CD14-positive monocyte (primary cell): ENCODE results near the gene RGS3. TPM values are rescaled to one million over a fixed set of nuclear protein-coding genes. Genes with fewer than 3 reads are reported as not detected.

ENCODE experiments used
- DNase-seq, 3 donors: peaks; one replicate each; pipeline ENCODE4 v3.0.0-alpha.2; 2011 to 2022
- H2AFZ ChIP-seq: 2 replicates; pipeline ENCODE4 v1.6.0; 2012; ENCODE audit warnings: mild to moderate bottlenecking, low read depth, low read length, inconsistent platforms; ENCODE audit not compliant: insufficient read depth, poor library complexity, severe bottlenecking
- H3K27ac ChIP-seq, 2 donors: 1 replicate in 1 of 2; 2 replicates in 1 of 2; pipeline ENCODE4 v1.5.1; 2012 to 2013; ENCODE audit warnings: low read length in 2 of 2, control low read depth in 1 of 2, inconsistent platforms in 1 of 2, low read depth in 1 of 2, mild to moderate bottlenecking in 1 of 2
- H3K27me3 ChIP-seq, 2 donors: one replicate each; pipeline versions ENCODE4 v1.6.0 to v1.6.1; 2011 to 2013; ENCODE audit warnings: low read length in 2 of 2; ENCODE audit not compliant: control insufficient read depth in 2 of 2, insufficient read depth in 2 of 2
- H3K36me3 ChIP-seq, 2 donors: replicated peaks in 1 of 2; 1 replicate in 1 of 2; 2 replicates in 1 of 2; pipeline versions ENCODE4 v1.5.1 to v1.6.1; 2012 to 2013; ENCODE audit warnings: low read length in 2 of 2, control low read depth in 1 of 2, inconsistent platforms in 1 of 2, mild to moderate bottlenecking in 1 of 2; ENCODE audit not compliant: insufficient read depth in 2 of 2, control insufficient read depth in 1 of 2
- H3K4me1 ChIP-seq, 2 donors: 1 replicate in 1 of 2; 2 replicates in 1 of 2; pipeline versions ENCODE4 v1.5.1 to v1.6.1; 2012 to 2013; ENCODE audit warnings: low read length in 2 of 2, control low read depth in 1 of 2, inconsistent platforms in 1 of 2, mild to moderate bottlenecking in 1 of 2, moderate library complexity in 1 of 2; ENCODE audit not compliant: insufficient read depth in 2 of 2, control insufficient read depth in 1 of 2
- H3K4me2 ChIP-seq: replicated peaks from 2 replicates; pipeline ENCODE3; 2012; ENCODE audit warnings: low read length, moderate library complexity, mild to moderate bottlenecking; ENCODE audit not compliant: poor library complexity, severe bottlenecking; ENCODE audit errors: extremely low read depth
- H3K4me3 ChIP-seq, 3 experiments: fragments of 200-600 bp in 1 of 3; sonication (generic) in 1 of 3; replicated peaks in 1 of 3; 1 replicate in 2 of 3; 2 replicates in 1 of 3; pipeline ENCODE4 v1.5.1; 2011 to 2013; ENCODE audit warnings: low read length in 3 of 3, mild to moderate bottlenecking in 3 of 3, control low read depth in 2 of 3, low read depth in 2 of 3, inconsistent platforms in 1 of 3, moderate library complexity in 1 of 3
- H3K79me2 ChIP-seq: 2 replicates; pipeline ENCODE4 v1.6.0; 2012; ENCODE audit warnings: mild to moderate bottlenecking, control low read depth, inconsistent platforms, low read length, moderate library complexity; ENCODE audit not compliant: insufficient read depth
- H3K9ac ChIP-seq: 2 replicates; pipeline ENCODE4 v1.6.0; 2017; ENCODE audit warnings: low read length, mild to moderate bottlenecking; ENCODE audit not compliant: insufficient read depth, poor library complexity, severe bottlenecking
- H3K9me3 ChIP-seq, 2 donors: replicated peaks in 1 of 2; 1 replicate in 1 of 2; 2 replicates in 1 of 2; pipeline versions ENCODE4 v1.5.1 to v1.6.1; 2012 to 2013; ENCODE audit warnings: low read length in 2 of 2, control low read depth in 1 of 2; ENCODE audit not compliant: control insufficient read depth in 1 of 2, insufficient read depth in 1 of 2
- H4K20me1 ChIP-seq: 2 replicates; pipeline ENCODE4 v1.6.0; 2012; ENCODE audit warnings: mild to moderate bottlenecking, low read length, control low read depth, moderate library complexity; ENCODE audit not compliant: insufficient read depth
- H3K27ac Mint-ChIP-seq, 7 donors: one replicate each; pipeline ENCODE4 v1.8.0; 2020; ENCODE audit warnings: mild to moderate bottlenecking in 7 of 7, mixed read lengths in 7 of 7, moderate library complexity in 6 of 7, inconsistent platforms in 2 of 7
- H3K27me3 Mint-ChIP-seq, 3 donors: one replicate each; pipeline ENCODE4 v1.8.0; 2021 to 2022; ENCODE audit warnings: low read depth in 3 of 3, mild to moderate bottlenecking in 3 of 3, mixed read lengths in 3 of 3, moderate library complexity in 3 of 3, inconsistent platforms in 1 of 3
- H3K36me3 Mint-ChIP-seq, 2 donors: one replicate each; pipeline ENCODE4 v1.8.0; 2020; ENCODE audit warnings: mixed read lengths in 2 of 2, inconsistent platforms in 1 of 2, mild to moderate bottlenecking in 1 of 2
- H3K4me1 Mint-ChIP-seq: one replicate; pipeline ENCODE4 v1.8.0; 2020; ENCODE audit warnings: mild to moderate bottlenecking, mixed read lengths
- H3K4me3 Mint-ChIP-seq, 2 donors: one replicate each; pipeline ENCODE4 v1.8.0; 2020; ENCODE audit warnings: mild to moderate bottlenecking in 2 of 2, mixed read lengths in 2 of 2, moderate library complexity in 1 of 2
- H3K9me3 Mint-ChIP-seq, 7 donors: one replicate each; pipeline ENCODE4 v1.8.0; 2020 to 2022; ENCODE audit warnings: mixed read lengths in 7 of 7, mild to moderate bottlenecking in 6 of 7, moderate library complexity in 6 of 7, inconsistent platforms in 2 of 7
- WGBS: methylation state at CpG from one replicate; pipeline ENCODE4 v1.1.5; 2013; ENCODE audit warnings: missing lambda C conversion rate; ENCODE audit not compliant: insufficient coverage; 5-methylcytosine and 5-hydroxymethylcytosine counted together
- intact Hi-C, 2 donors: fragments of 100-400 bp; cut with micrococcal nuclease; formaldehyde crosslinking; loops; one replicate each; pipeline versions ENCODE4 v1.15.0 to v1.15.1; 2023
- polyA plus RNA-seq, 3 donors: library from polyadenylated mRNA; depleted of rRNA in 1 of 3; unstranded in 2 of 3; stranded (reverse) in 1 of 3; fragments of 300-500 nt in 2 of 3; fragments of >200 nt in 1 of 3; fragmentation: Illumina TruSeq in 2 of 3; gene quantifications; 1 replicate in 2 of 3; 2 replicates in 1 of 3; pipeline ENCODE4 v1.2.3, GENCODE V29; 2012 to 2021
- TF ChIP-seq, protein P1 (sequence below): fragments of 200-600 bp; IDR thresholded peaks from one replicate; pipeline ENCODE4 v1.8.0; 2022; ENCODE audit warnings: antibody characterized with exemption, mild to moderate bottlenecking

RGS3 gene
- polyA plus RNA-seq, 3 donors, result 9.1 to 16.2 (median 15.8) TPM

GRCh38 chr9:113537229-113537810, 73.8 kb downstream of the RGS3 start:
- Histone ChIP-seq H3K4me2 (no peak overlapping the region), H3K4me1 (no peaks in the 10 kb centered on the region), H3K9ac (no peak overlapping the region), H3K36me3 (no peaks in the 10 kb centered on the region), H2AFZ (no peak overlapping the region), H3K9me3 (no peaks in the 10 kb centered on the region), H3K27me3 (no peaks in the 10 kb centered on the region), H4K20me1 (no peaks in the 10 kb centered on the region), H3K27ac (no peak overlapping the region), H3K4me3 (no peak overlapping the region), H3K79me2 (no peaks in the 10 kb centered on the region)
- Mint-ChIP-seq H3K27ac (no peak overlapping the region), H3K36me3 (no peaks in the 10 kb centered on the region), H3K9me3 (no peaks in the 10 kb centered on the region), H3K4me1 (peaks cover 10% of the 10 kb centered on the region), H3K4me3 (no peak overlapping the region), H3K27me3 (peaks cover 0 to 3% (median 0%) of the 10 kb centered on the region in 3 donors)
- intact Hi-C loops, result no loop called here
- TF ChIP-seq, protein P1, sequence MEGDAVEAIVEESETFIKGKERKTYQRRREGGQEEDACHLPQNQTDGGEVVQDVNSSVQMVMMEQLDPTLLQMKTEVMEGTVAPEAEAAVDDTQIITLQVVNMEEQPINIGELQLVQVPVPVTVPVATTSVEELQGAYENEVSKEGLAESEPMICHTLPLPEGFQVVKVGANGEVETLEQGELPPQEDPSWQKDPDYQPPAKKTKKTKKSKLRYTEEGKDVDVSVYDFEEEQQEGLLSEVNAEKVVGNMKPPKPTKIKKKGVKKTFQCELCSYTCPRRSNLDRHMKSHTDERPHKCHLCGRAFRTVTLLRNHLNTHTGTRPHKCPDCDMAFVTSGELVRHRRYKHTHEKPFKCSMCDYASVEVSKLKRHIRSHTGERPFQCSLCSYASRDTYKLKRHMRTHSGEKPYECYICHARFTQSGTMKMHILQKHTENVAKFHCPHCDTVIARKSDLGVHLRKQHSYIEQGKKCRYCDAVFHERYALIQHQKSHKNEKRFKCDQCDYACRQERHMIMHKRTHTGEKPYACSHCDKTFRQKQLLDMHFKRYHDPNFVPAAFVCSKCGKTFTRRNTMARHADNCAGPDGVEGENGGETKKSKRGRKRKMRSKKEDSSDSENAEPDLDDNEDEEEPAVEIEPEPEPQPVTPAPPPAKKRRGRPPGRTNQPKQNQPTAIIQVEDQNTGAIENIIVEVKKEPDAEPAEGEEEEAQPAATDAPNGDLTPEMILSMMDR, result no peak
- WGBS, result 100% methylated on average over 5 of the region's 7 CpGs
- DNase-seq, result no peak

DNA sequence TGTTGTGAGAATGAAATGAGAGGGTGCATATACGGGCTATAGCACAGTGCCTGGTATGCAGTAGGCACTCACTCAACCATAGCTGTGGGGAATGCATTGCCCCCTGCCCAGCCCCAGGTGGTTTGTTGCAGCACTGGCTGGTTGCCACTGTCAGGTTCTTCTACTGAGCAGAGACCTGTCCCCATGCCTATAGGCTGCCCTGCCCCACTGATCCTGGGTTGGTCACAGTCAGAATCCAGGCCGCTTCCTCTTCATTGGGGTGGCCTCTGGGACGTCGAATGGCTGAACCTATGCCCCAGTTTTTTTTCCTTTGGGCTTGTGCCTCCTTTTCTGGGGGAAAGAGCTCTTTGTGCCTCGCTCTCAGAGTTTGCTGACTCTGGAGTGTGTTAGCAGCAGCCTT, 74.6 kb downstream of the RGS3 start:
- H3K9ac ChIP-seq, result no peak overlapping the region
- WGBS, result 89% methylated on average over 4 of the region's 5 CpGs
- no peak overlapping the region for H2AFZ ChIP-seq
- no peaks in the 10 kb centered on the region for H3K79me2 ChIP-seq
- no peak overlapping the region for H3K4me2 ChIP-seq
- Mint-ChIP-seq H3K27ac (no peak overlapping the region), H3K4me1 (peaks cover 11% of the 10 kb centered on the region), H3K4me3 (no peak overlapping the region), H3K9me3 (no peaks in the 10 kb centered on the region), H3K36me3 (no peaks in the 10 kb centered on the region), H3K27me3 (peaks cover 0 to 3% (median 0%) of the 10 kb centered on the region in 3 donors)
- no peaks in the 10 kb centered on the region for H3K4me1 ChIP-seq
- no peak for DNase-seq
- no peaks in the 10 kb centered on the region for H4K20me1 ChIP-seq
- H3K9me3 ChIP-seq, result no peaks in the 10 kb centered on the region
- intact Hi-C loops, result no loop called here
- H3K27ac ChIP-seq, result no peak overlapping the region
- H3K36me3 ChIP-seq, result no peaks in the 10 kb centered on the region
- no peak overlapping the region for H3K4me3 ChIP-seq
- TF ChIP-seq, protein P1, result no peak
- no peaks in the 10 kb centered on the region for H3K27me3 ChIP-seq
